Activated CD4-positive, CD25-positive, alpha-beta regulatory T cell treated with anti-CD3 and anti-CD28 coated beads, Interleukin-2, amount 50 U/mL, for 16 hours (primary cell): ENCODE data around the gene NUDT8.
"Not testable (repeated sequence)": the region's sequence is repeated elsewhere in the genome, so short reads cannot be mapped to it uniquely, and the experiment has no call there.

Experiments used
- DNase-seq: peaks from one replicate; pipeline ENCODE4 v3.0.0-alpha.2; 2020; ENCODE audit warnings: low read depth, low spot score

NUDT8 gene

GRCh38 chr11:67593565-67593905, 36.2 kb downstream of the NUDT8 start:
- DNase-seq = no peak

GRCh38 chr11:67592880-67593564, 36.7 kb downstream of the NUDT8 start:
- DNase-seq = no peak

DNA sequence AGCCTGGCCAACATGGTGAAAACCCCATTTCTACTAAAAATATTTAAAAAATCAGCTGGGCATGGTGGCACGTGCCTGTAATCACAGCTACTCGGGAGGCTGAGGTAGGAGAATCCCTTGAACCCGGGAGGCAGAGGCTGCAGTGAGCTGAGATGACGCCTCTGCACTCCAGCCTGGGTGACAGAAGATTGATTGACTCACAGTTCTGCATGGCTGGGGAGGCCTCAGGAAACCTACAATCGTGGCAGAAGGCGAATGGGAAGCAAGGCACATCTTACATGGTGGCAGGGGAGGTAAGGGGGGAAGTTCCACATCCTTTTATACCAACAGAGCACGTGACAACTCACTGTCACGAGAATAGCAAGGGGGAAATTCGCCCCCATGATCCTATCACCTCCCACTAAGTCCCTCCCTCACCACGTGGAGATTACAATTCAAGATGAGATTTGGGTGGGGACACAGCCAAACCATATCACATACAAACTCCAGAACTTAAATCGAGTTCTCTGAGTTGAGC, 40.8 kb downstream of the NUDT8 start:
- not testable (repeated sequence) for DNase-seq

GRCh38 chr11:67588136-67588503, 41.6 kb downstream of the NUDT8 start:
- no peak for DNase-seq

DNA sequence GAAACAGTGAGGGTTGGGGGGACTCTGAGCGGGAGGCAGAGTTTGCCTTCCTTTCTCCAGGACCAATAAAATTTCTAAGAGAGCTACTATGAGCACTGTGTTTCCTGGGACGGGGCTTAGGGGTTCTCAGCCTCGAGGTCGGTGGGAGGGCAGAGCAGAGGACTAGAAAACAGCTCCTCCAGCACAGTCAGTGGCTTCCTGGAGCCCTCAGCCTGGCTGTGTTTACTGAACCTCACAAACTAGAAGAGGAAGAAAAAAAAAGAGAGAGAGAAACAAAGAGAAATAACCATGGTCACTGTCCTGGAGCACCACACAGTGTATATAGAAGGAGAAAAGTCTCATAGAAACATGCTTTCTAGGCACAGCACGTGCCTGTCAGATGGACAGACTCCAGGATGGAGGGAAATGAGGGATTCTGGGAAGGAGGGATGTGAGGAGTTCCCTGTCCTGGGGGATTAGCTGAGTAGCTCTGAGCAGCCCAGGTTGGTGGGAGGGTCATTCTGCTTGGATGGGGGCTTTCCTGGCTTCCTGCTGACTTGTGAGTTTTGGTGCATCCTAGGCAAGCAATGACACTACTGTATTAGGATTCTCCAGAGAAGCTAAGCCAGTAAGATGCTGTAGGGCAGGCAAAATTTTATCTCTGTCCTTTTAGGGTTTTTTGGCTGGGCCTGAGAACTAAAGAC, 43.0 kb downstream of the NUDT8 start:
- no peak for DNase-seq

DNA sequence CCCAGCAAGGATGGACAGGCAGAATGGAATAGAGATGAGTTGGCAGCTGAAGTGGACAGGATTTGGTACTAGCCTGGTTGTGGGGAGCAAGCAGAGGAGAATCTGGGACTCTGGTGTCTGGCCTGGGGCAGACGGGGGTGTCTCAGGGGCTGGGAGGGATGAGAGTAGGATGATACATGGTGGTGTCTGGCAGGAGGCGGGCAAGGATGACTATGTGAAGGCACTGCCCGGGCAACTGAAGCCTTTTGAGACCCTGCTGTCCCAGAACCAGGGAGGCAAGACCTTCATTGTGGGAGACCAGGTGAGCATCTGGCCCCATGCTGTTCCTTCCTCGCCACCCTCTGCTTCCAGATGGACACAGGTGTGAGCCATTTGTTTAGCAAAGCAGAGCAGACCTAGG, 43.8 kb downstream of the NUDT8 start:
- no peak for DNase-seq

GRCh38 chr11:67584881-67585873, 44.6 kb downstream of the NUDT8 start:
- no peak for DNase-seq

GRCh38 chr11:67584205-67584880, 45.4 kb downstream of the NUDT8 start:
- no peak for DNase-seq

GRCh38 chr11:67583247-67584204, 46.2 kb downstream of the NUDT8 start, which contains the start of gene GSTP1:
GSTP1 (plus strand) TSS chr11:67583812; CDS start chr11:67583844, 32 bp downstream.
- peak; percentile 51 for DNase-seq

DNA sequence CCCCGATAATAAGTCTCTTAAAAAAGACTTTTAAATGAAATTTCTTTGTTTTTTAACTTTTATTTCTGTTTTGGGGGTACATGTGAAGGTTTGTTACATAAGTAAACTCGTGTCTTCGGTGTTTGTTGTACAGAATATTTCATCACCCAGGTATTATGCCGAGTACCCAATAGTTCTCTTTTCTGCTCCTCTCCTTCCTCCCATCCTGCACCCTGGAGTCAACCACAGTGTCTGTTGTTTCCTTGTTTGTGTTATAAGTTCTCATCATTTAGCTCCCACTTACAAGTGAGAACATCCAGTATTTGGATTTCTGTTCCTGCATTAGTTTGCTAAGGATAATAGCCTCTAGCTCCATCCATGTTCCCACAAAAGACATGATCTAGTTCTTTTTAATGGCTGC, 47.7 kb downstream of the NUDT8 start:
- no peak for DNase-seq

DNA sequence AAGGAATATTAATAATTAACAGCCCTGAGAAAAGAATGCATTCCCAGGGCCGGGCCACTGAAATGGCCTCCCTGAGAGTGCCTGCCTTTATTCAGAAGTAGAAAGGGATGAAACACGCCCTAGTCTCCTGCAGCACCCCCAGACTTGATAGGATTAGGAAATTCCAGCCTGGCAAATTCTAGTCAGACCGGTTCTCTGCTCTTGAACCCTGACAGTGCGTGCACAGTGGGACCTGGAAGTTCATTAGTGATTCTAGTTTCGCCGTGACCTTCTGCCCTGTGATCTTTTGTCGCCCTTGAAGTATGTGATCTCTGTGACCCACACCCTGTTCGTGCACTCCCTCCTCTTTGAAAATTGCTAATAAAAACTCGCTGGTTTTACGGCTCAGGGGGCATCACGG, 48.3 kb downstream of the NUDT8 start:
- DNase-seq = no peak

DNA sequence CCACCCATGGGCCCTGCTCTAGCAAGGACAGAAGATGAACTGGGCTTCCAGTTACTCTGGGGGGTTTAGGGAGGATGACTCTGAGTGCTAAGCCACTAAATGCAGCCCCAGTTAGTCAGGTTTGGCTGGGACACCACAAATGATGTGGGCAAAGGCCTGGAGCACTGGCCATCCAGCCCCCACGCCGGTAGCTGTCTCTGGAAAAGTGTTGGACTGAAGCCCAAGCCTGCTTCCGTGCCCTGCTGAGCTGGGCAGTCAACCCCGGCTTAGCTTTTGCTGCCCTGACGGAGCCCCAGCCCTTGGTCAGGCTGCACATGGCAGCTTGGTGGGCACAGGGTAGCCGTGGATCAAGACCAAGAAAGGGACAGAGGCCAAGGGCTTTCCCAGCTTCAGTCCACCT, 51.8 kb downstream of the NUDT8 start:
- no peak for DNase-seq
